Upper lobe of left lung (tissue), 6 donors: ENCODE data around the gene MAP4K1. TPM values are rescaled to one million over a fixed set of nuclear protein-coding genes. Genes with fewer than 3 reads are reported as not detected.

Experiments
- ATAC-seq, 2 donors: fragments of 200-7000 bp; cut with Tn5 transposase; one replicate each; pipeline ENCODE4 v1.9.1; 2022; ENCODE audit warnings: mild to moderate bottlenecking in 2 of 2, moderate library complexity in 2 of 2; ENCODE audit not compliant: low FRiP score in 2 of 2
- DNase-seq, 2 donors: peaks; one replicate each; pipeline ENCODE4 v3.0.0-alpha.2; 2019 to 2020
- H3K27ac ChIP-seq, 4 donors: fragments of 200-600 bp; sonication (generic); one replicate each; pipeline ENCODE4 v1.5.1; 2016 to 2019
- H3K27me3 ChIP-seq, 4 donors: fragments of 200-600 bp; sonication (generic); one replicate each; pipeline ENCODE4 v1.5.1; 2017 to 2019
- H3K36me3 ChIP-seq, 4 donors: fragments of 200-600 bp; sonication (generic); one replicate each; pipeline ENCODE4 v1.5.1; 2016 to 2019
- H3K4me1 ChIP-seq, 4 donors: fragments of 200-600 bp; sonication (generic); one replicate each; pipeline ENCODE4 v1.5.1; 2018 to 2019
- H3K4me3 ChIP-seq, 4 donors: fragments of 200-600 bp; sonication (generic); one replicate each; pipeline ENCODE4 v1.5.1; 2017 to 2019; ENCODE audit warnings: mild to moderate bottlenecking in 2 of 4, moderate library complexity in 1 of 4
- H3K9me3 ChIP-seq, 4 donors: fragments of 200-600 bp; sonication (generic); one replicate each; pipeline ENCODE4 v1.5.1; 2018 to 2019
- CTCF ChIP-seq, 6 experiments: fragments of 450-650 bp in 4 of 6; fragments of 200-600 bp in 2 of 6; sonication (generic) in 2 of 6; IDR thresholded peaks; one replicate each; pipeline ENCODE4 v1.5.1; 2016 to 2019; ENCODE audit warnings: antibody characterized with exemption in 6 of 6
- EP300 ChIP-seq, 4 donors: sonication (generic); formaldehyde crosslinking; IDR thresholded peaks; one replicate each; pipeline ENCODE4 v1.5.1; 2017; ENCODE audit warnings: antibody characterized with exemption in 4 of 4, control low read depth in 2 of 4
- POLR2A ChIP-seq, 4 donors: fragments of 450-650 bp; IDR thresholded peaks; one replicate each; pipeline ENCODE4 v1.5.1; 2016 to 2017; ENCODE audit warnings: antibody characterized with exemption in 4 of 4, mild to moderate bottlenecking in 2 of 4
- POLR2AphosphoS5 ChIP-seq, 2 donors: sonication (generic); formaldehyde crosslinking; IDR thresholded peaks; one replicate each; pipeline ENCODE4 v1.5.1; 2017; ENCODE audit warnings: antibody characterized with exemption in 2 of 2
- WGBS, 2 donors: methylation state at CpG; one replicate each; pipeline ENCODE4 v1.1.5; 2017 to 2018; 5-methylcytosine and 5-hydroxymethylcytosine counted together
- total RNA-seq, 6 donors: library from RNA; depleted of rRNA in 4 of 6; stranded (reverse); fragments of >200 nt in 4 of 6; gene quantifications; one replicate each; pipeline versions ENCODE4 v1.1.0 to v1.2.1, GENCODE V29; 2016 to 2021
- donor health status: DM: no; HTN: no; CAD: no; lungs with moderate emphysema.
- donor health status: DM: no; HTN: yes; CAD: no; lungs with severe emphysema.

The MAP4K1 gene
- total RNA-seq, 6 donors from 2014 or later = 6.2 to 28.3 (median 9.9) TPM

- Histone ChIP-seq H3K27ac (no peak overlapping the region), H3K27me3 (no peaks in the 10 kb centered on the region), H3K4me1 (peaks cover 0 to 9% (median 5%) of the 10 kb centered on the region in 4 donors), H3K36me3 (no peaks in the 10 kb centered on the region), H3K4me3 (no peak overlapping the region), H3K9me3 (no peaks in the 10 kb centered on the region)
- ATAC-seq = no peak
- DNase-seq = no peak
- 87 to 91% methylated on average over 6 to 11 of the region's 11 CpGs for WGBS, 2 donors
- no peak for TF ChIP-seq POLR2AphosphoS5 (IDR thresholded peaks at IDR 0.05)
- no peak for TF ChIP-seq CTCF (IDR thresholded peaks at IDR 0.05)
- no peak for TF ChIP-seq POLR2A (IDR thresholded peaks at IDR 0.05)
- no peak for TF ChIP-seq EP300 (IDR thresholded peaks at IDR 0.05)
Measured at GRCh38 chr19:38599722-38600121, 18.0 kb downstream of the MAP4K1 start.

- no peak for ATAC-seq
- no peak for TF ChIP-seq EP300 (IDR thresholded peaks at IDR 0.05)
- no peak for TF ChIP-seq POLR2AphosphoS5 (IDR thresholded peaks at IDR 0.05)
- no peak for TF ChIP-seq POLR2A (IDR thresholded peaks at IDR 0.05)
- TF ChIP-seq CTCF (IDR thresholded peaks at IDR 0.05) = no peak
- WGBS, 2 donors = 85 to 88% methylated on average over 5 to 11 of the region's 11 CpGs
Measured at GRCh38 chr19:38597075-38597474, 20.7 kb downstream of the MAP4K1 start.

GRCh38 chr19:38596057-38596981 lies 21.4 kb downstream of the MAP4K1 start:
- Histone ChIP-seq H3K4me1 (peaks cover 0 to 9% (median 5%) of the 10 kb centered on the region in 4 donors), H3K27ac (no peak overlapping the region), H3K4me3 (peak overlapping the region in 3 of 4 donors; percentile 23 to 40 (median 36)), H3K36me3 (no peaks in the 10 kb centered on the region), H3K27me3 (no peaks in the 10 kb centered on the region), H3K9me3 (no peaks in the 10 kb centered on the region)
- TF ChIP-seq CTCF (IDR thresholded peaks at IDR 0.05) (no peak), EP300 (IDR thresholded peaks at IDR 0.05) (no peak), POLR2A (IDR thresholded peaks at IDR 0.05) (no peak), POLR2AphosphoS5 (IDR thresholded peaks at IDR 0.05) (no peak)
- DNase-seq (peak; percentile 71 to 87), ATAC-seq (peak; percentile 67 to 71)
- WGBS, 2 donors = 37 to 45% methylated on average over 33 to 55 of the region's 55 CpGs

More at GRCh38 chr19:38597075-38597474, 20.7 kb downstream of the MAP4K1 start:
- H3K4me1 ChIP-seq = peaks cover 0 to 9% (median 5%) of the 10 kb centered on the region in 4 donors
- no peaks in the 10 kb centered on the region for H3K27me3 ChIP-seq
- no peak overlapping the region for H3K27ac ChIP-seq
- H3K36me3 ChIP-seq = no peaks in the 10 kb centered on the region
- H3K9me3 ChIP-seq = no peaks in the 10 kb centered on the region
- no peak overlapping the region for H3K4me3 ChIP-seq
- no peak for DNase-seq

- H3K36me3 ChIP-seq = no peaks in the 10 kb centered on the region
- WGBS, 2 donors = 70 to 77% methylated on average over 4 to 5 of the region's 6 CpGs
- H3K4me3 ChIP-seq = no peak overlapping the region
- ATAC-seq = no peak
- H3K27me3 ChIP-seq = no peaks in the 10 kb centered on the region
- TF ChIP-seq CTCF (IDR thresholded peaks at IDR 0.05) (no peak), EP300 (IDR thresholded peaks at IDR 0.05) (no peak), POLR2AphosphoS5 (IDR thresholded peaks at IDR 0.05) (no peak), POLR2A (IDR thresholded peaks at IDR 0.05) (no peak)
- H3K4me1 ChIP-seq = peaks cover 0 to 9% (median 5%) of the 10 kb centered on the region in 4 donors
- no peak for DNase-seq
- no peaks in the 10 kb centered on the region for H3K9me3 ChIP-seq
- H3K27ac ChIP-seq = no peak overlapping the region
Measured at GRCh38 chr19:38592940-38593339, 24.8 kb downstream of the MAP4K1 start.
